Activated CD4-positive, CD25-positive, alpha-beta regulatory T cell treated with anti-CD3 and anti-CD28 coated beads, Interleukin-2, amount 50 U/mL, for 24 hours (primary cell): ENCODE results near the gene SUZ12.
"Not testable (repeated sequence)": the region's sequence is repeated elsewhere in the genome, so short reads cannot be mapped to it uniquely, and the experiment has no call there.

Experiments used
- ATAC-seq, 2 donors: fragments of 150-1000 bp; cut with Tn5 transposase; one replicate each; pipeline ENCODE4 v1.10.0; 2021; ENCODE audit warnings: mild to moderate bottlenecking in 1 of 2, moderate library complexity in 1 of 2

Gene SUZ12

DNA sequence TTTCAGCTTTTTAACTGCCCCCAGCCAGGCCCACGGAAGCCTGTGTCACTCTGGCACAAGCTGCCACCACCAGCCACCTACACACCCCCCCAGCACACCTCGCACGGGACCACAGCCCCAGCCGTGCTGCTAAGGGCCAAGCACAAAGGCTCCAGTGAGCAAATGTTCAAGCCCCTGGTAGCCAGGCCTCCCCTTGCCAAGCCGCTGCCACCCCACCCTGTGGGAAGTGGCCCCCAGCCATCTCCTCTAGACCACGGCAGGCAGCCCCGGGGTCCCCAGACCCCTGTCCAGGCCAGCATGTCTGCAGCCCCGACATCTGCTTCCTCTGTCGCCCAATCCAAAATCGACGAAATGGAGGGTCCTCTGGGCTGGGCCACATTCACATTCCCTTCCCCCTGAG lies 105.5 kb downstream of the SUZ12 start:
- ATAC-seq: not testable (repeated sequence)

DNA sequence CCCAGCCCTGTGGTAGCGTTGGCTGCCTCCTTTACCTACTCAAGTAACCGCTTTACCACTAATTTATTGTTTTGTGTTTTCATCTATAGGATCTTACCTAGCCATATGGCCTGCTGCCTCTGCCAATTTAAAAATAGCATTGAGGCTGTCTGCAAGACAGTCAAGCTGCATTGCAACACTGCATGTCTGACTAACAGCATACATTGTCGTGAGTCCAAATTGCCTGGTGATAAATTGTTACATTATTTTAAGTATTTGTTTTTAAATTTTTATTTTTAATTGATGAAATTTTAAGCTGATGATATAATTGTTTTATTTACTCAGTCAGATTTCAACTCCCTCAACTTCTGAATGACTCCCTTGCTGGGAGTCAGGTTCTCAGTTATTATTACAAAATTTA lies 108.8 kb downstream of the SUZ12 start:
- ATAC-seq: not testable (repeated sequence)

DNA sequence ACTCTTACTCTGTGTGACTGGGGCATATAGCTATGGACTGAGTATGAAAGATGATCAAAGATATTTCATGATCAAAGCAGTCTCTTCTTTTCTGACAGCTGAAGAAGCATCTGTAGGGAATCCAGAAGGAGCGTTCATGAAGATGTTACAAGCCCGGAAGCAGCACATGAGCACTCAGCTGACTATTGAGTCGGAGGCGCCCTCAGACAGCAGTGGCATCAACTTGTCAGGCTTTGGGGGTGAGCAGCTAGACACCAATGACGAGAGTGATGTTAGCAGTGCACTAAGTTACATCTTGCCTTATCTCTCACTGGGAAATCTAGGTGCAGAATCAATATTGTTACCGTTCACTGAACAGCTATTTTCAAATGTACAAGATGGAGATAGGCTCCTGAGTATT lies 110.9 kb downstream of the SUZ12 start:
- ATAC-seq: not testable (repeated sequence)
